HepG2 (cell line): Measurements from ENCODE around the gene DEDD2. TPM values are rescaled to one million over a fixed set of nuclear protein-coding genes. Genes with fewer than 3 reads are reported as not detected.

Experiments used
- ATAC-seq: fragments of 200-7000 bp; cut with Tn5 transposase; 3 replicates; pipeline ENCODE4 v1.9.1; 2020; ENCODE audit warnings: mild to moderate bottlenecking, moderate library complexity
- BruUV-seq: library from RNA; stranded (reverse); fragments of 400-500 nt; replicated peaks from 2 replicates; lab custom pipeline; 2021; lab: Mats Ljungman, UMichigan
- CTCF ChIA-PET: fragments of 300-600 bp; formaldehyde crosslinking; extraction: SDS; loops from one replicate; lab custom pipeline; 2021; ENCODE audit warnings: low total read pairs, inconsistent platforms, low intra/inter-chr PET ratio; lab: Yijun Ruan, JAX
- POLR2A ChIA-PET: fragments of 350-600 bp; sonication (Branson Sonifier 250); formaldehyde crosslinking; loops from one replicate; lab custom pipeline; 2020; ENCODE audit warnings: antibody characterized with exemption, inconsistent platforms; lab: Yijun Ruan, JAX
- DNase-seq: peaks from one replicate; pipeline ENCODE4 v3.0.0-alpha.2; 2015; ENCODE audit warnings: low spot score
- FAIRE-seq: peaks from 3 replicates; lab custom pipeline; 2011; peaks lifted over from hg19 to GRCh38; lab: Jason Lieb, UNC
- H2AFZ ChIP-seq: one replicate; pipeline ENCODE4 v1.6.1; 2011; ENCODE audit warnings: low read length, inconsistent platforms
- H3K27ac ChIP-seq: fragments of 300-600 bp; 3 replicates; pipeline ENCODE4 v1.8.0; 2011; ENCODE audit warnings: mixed run types, mild to moderate bottlenecking, mixed read lengths, low read length, inconsistent platforms; ENCODE audit not compliant: insufficient read depth; ENCODE audit errors: extremely low read length
- H3K27me3 ChIP-seq, 2 experiments: fragments of 200-600 bp in 1 of 2; 2 replicates in 1 of 2; 3 replicates in 1 of 2; pipeline versions ENCODE4 v1.6.0 to v1.8.0; 2011; ENCODE audit warnings: low read length in 2 of 2, mild to moderate bottlenecking in 2 of 2, moderate library complexity in 2 of 2, inconsistent platforms in 1 of 2; ENCODE audit not compliant: insufficient read depth in 2 of 2, control insufficient read depth in 1 of 2
- H3K36me3 ChIP-seq, 2 experiments: fragments of 200-600 bp in 1 of 2; replicated peaks in 1 of 2; 2 replicates in 1 of 2; 3 replicates in 1 of 2; pipeline versions ENCODE4 v1.5.1 to v1.8.0; 2011; ENCODE audit warnings: low read length in 2 of 2, inconsistent platforms in 1 of 2; ENCODE audit not compliant: insufficient read depth in 2 of 2, control insufficient read depth in 1 of 2
- H3K4me1 ChIP-seq: 2 replicates; pipeline ENCODE4 v1.5.1; 2012; ENCODE audit warnings: low read length, inconsistent platforms; ENCODE audit not compliant: insufficient read depth
- H3K4me2 ChIP-seq: 2 replicates; pipeline ENCODE4 v1.6.0; 2011; ENCODE audit warnings: low read depth, low read length, inconsistent platforms
- H3K4me3 ChIP-seq, 3 experiments: fragments of 200-600 bp in 1 of 3; sonication (generic), shearing (Covaris generic) in 1 of 3; replicated peaks in 1 of 3; 2 replicates each; pipeline ENCODE4 v1.5.1; 2011 to 2016; ENCODE audit warnings: low read length in 3 of 3, inconsistent platforms in 2 of 3, low read depth in 2 of 3, mild to moderate bottlenecking in 2 of 3, control low read depth in 1 of 3, mixed read lengths in 1 of 3; ENCODE audit not compliant: insufficient read depth in 1 of 3
- H3K79me2 ChIP-seq: one replicate; pipeline ENCODE4 v1.6.1; 2011; ENCODE audit warnings: low read length, inconsistent platforms; ENCODE audit not compliant: insufficient read depth
- H3K9ac ChIP-seq: 2 replicates; pipeline ENCODE4 v1.6.0; 2011; ENCODE audit warnings: mild to moderate bottlenecking, low read depth, low read length, inconsistent platforms; ENCODE audit not compliant: insufficient read depth
- H3K9me3 ChIP-seq: 2 replicates; pipeline ENCODE4 v1.5.1; 2012; ENCODE audit warnings: mild to moderate bottlenecking, low read length
- H4K20me1 ChIP-seq: 2 replicates; pipeline ENCODE4 v1.6.0; 2011; ENCODE audit warnings: inconsistent platforms, mild to moderate bottlenecking, low read length, moderate library complexity; ENCODE audit not compliant: insufficient read depth
- ATF1 ChIP-seq: IDR thresholded peaks from 2 replicates; pipeline ENCODE4 v1.6.1; 2016; ENCODE audit warnings: mild to moderate bottlenecking, control low read depth
- GABPB1 ChIP-seq: IDR thresholded peaks from 2 replicates; pipeline ENCODE4 v1.6.1; 2016; ENCODE audit warnings: mild to moderate bottlenecking, missing genetic modification reagents, moderate library complexity, missing compliant biosample characterization
- HDAC6 ChIP-seq: fragments of 200-600 bp; sonication (generic); IDR thresholded peaks from 2 replicates; pipeline ENCODE4 v1.7.0; 2017; ENCODE audit warnings: mild to moderate bottlenecking, antibody characterized with exemption, low read length, low read depth
- KIAA2018 ChIP-seq: sonication (generic); formaldehyde crosslinking; IDR thresholded peaks from 2 replicates; pipeline ENCODE4 v1.5.0; 2020; ENCODE audit warnings: mild to moderate bottlenecking, missing genetic modification reagents, borderline replicate concordance
- MAF1 ChIP-seq: sonication (generic); formaldehyde crosslinking; IDR thresholded peaks from 2 replicates; pipeline ENCODE4 v1.5.0; 2020; ENCODE audit warnings: missing genetic modification reagents, borderline replicate concordance
- MYPOP ChIP-seq: sonication (generic); formaldehyde crosslinking; IDR thresholded peaks from 2 replicates; pipeline ENCODE4 v1.8.1; 2023; ENCODE audit warnings: mild to moderate bottlenecking, moderate library complexity, missing genetic modification reagents
- TOE1 ChIP-seq: sonication (generic); formaldehyde crosslinking; IDR thresholded peaks from 2 replicates; pipeline ENCODE4 v1.4.0; 2020; ENCODE audit warnings: mild to moderate bottlenecking, missing genetic modification reagents
- ZFP91 ChIP-seq: sonication (generic); formaldehyde crosslinking; IDR thresholded peaks from 2 replicates; pipeline ENCODE4 v1.9.0; 2022; ENCODE audit warnings: missing genetic modification reagents, mild to moderate bottlenecking, borderline replicate concordance
- WGBS: methylation state at CpG from one replicate; pipeline ENCODE4 v1.1.6; 2017; ENCODE audit warnings: low lambda C conversion rate; 5-methylcytosine and 5-hydroxymethylcytosine counted together
- in situ Hi-C: cut with HindIII; loops from 2 replicates; pipeline ENCODE4 v1.10.0; 2017; ENCODE audit warnings: low pct_unique_long_range_greater_than_20kb; ENCODE audit not compliant: extremely low pct_ligation_motif_present
- intact Hi-C: fragments of 100-400 bp; cut with micrococcal nuclease; formaldehyde crosslinking; loops from one replicate; pipeline ENCODE4 v1.10.0; 2022; ENCODE audit not compliant: unreplicated experiment
- polyA plus RNA-seq, 8 experiments: library from polyadenylated mRNA; depleted of rRNA in 3 of 8; stranded (reverse) in 7 of 8; unstranded in 1 of 8; fragments of >200 nt; fragmentation: Illumina TruSeq in 4 of 8; extraction: Trizol in 4 of 8; gene quantifications; 2 replicates each; pipeline versions ENCODE4 v1.2.1 to v1.2.3, GENCODE V29; 2011 to 2016; ENCODE audit warnings: low read depth in 4 of 8, missing spikeins in 1 of 8, mixed read lengths in 1 of 8; ENCODE audit not compliant: insufficient read depth in 1 of 8
- total RNA-seq, 5 experiments: library from RNA; depleted of rRNA; stranded (reverse); fragments of >200 nt; fragmentation: Illumina TruSeq; extraction: Trizol; gene quantifications; 2 replicates each; pipeline ENCODE4 v1.2.3, GENCODE V29; 2016; ENCODE audit warnings: low read depth in 1 of 5
- TF ChIP-seq, protein P1 (sequence below): sonication (generic); formaldehyde crosslinking; IDR thresholded peaks from 2 replicates; pipeline ENCODE4 v1.8.1; 2023; ENCODE audit warnings: mild to moderate bottlenecking, missing genetic modification reagents
- TF ChIP-seq, protein P2 (sequence below): sonication (generic); formaldehyde crosslinking; IDR thresholded peaks from 2 replicates; pipeline ENCODE4 v1.5.1; 2020; ENCODE audit warnings: missing genetic modification reagents, mild to moderate bottlenecking, borderline replicate concordance

DEDD2 gene
- total and polyA plus RNA-seq, 2 of the 13 experiments (the other 11 are each of a cell fraction or from before 2014, with no cell fraction given), result 19.2 to 24.7 TPM

- POLR2A ChIA-PET, result no interaction called here
- H3K36me3 ChIP-seq, result peaks cover 3% of the 10 kb centered on the region in 2 experiments; a peak in 4 of 5 replicates
- no TSS peak for BruUV-seq
- H2AFZ ChIP-seq, result no peak overlapping the region
- CTCF ChIA-PET, result no interaction called here
- H3K27ac ChIP-seq, result no peak overlapping the region
- DNase-seq (no peak), ATAC-seq (no peak), FAIRE-seq (no peak)
- H3K4me1 ChIP-seq, result peaks cover 9% of the 10 kb centered on the region; the same call in 1 of the 2 replicates
- no peaks in the 10 kb centered on the region for H3K79me2 ChIP-seq
- 69% methylated on average over 3 of the region's 3 CpGs for WGBS
- H3K27me3 ChIP-seq, result peaks cover 4 to 13% of the 10 kb centered on the region in 2 experiments; a peak in 3 of 5 replicates
- no peak overlapping the region for H3K4me2 ChIP-seq
- intact Hi-C loops (no loop called here), in situ Hi-C loops (no loop called here)
- TF ChIP-seq ZFP91 (no peak), HDAC6 (no peak), GABPB1 (CRISPR knock-in tag) (no peak), MYPOP (CRISPR knock-in tag) (no peak), ATF1 (no peak), KIAA2018 (CRISPR knock-in tag) (no peak), MAF1 (no peak), TOE1 (CRISPR knock-in tag) (no peak)
- TF ChIP-seq, protein P1, sequence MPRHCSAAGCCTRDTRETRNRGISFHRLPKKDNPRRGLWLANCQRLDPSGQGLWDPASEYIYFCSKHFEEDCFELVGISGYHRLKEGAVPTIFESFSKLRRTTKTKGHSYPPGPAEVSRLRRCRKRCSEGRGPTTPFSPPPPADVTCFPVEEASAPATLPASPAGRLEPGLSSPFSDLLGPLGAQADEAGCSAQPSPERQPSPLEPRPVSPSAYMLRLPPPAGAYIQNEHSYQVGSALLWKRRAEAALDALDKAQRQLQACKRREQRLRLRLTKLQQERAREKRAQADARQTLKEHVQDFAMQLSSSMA (CRISPR knock-in tag), result no peak
- TF ChIP-seq, protein P2, sequence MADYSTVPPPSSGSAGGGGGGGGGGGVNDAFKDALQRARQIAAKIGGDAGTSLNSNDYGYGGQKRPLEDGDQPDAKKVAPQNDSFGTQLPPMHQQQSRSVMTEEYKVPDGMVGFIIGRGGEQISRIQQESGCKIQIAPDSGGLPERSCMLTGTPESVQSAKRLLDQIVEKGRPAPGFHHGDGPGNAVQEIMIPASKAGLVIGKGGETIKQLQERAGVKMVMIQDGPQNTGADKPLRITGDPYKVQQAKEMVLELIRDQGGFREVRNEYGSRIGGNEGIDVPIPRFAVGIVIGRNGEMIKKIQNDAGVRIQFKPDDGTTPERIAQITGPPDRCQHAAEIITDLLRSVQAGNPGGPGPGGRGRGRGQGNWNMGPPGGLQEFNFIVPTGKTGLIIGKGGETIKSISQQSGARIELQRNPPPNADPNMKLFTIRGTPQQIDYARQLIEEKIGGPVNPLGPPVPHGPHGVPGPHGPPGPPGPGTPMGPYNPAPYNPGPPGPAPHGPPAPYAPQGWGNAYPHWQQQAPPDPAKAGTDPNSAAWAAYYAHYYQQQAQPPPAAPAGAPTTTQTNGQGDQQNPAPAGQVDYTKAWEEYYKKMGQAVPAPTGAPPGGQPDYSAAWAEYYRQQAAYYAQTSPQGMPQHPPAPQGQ (CRISPR knock-in tag), result no peak
- H4K20me1 ChIP-seq, result peaks cover 2% of the 10 kb centered on the region; the same call in 1 of the 2 replicates
- H3K4me3 ChIP-seq, result no peak overlapping the region
- H3K9me3 ChIP-seq, result peaks cover 4% of the 10 kb centered on the region; the same call in 1 of the 2 replicates
- no peak overlapping the region for H3K9ac ChIP-seq
These were observed 23.8 kb downstream of the DEDD2 start for GRCh38 chr19:42193706-42194105.
